ENCODE results near the gene CXCL16.

GRCh38 chr17:4744999-4745969 is 5.6 kb upstream of the CXCL16 start:
- peak; percentile 20 for TF ChIP-seq CTCF (IDR thresholded peaks at IDR 0.05)
- TF ChIP-seq EZH2phosphoT487 (IDR thresholded peaks at IDR 0.05): no peak

All from neural progenitor cell (in vitro differentiated cells).